Measurements from ENCODE around the gene HMCN2. TPM values are rescaled to one million over a fixed set of nuclear protein-coding genes. Genes with fewer than 3 reads are reported as not detected.

Gene HMCN2
- total RNA-seq, 1 donor from 2014 or later: not detected

DNA sequence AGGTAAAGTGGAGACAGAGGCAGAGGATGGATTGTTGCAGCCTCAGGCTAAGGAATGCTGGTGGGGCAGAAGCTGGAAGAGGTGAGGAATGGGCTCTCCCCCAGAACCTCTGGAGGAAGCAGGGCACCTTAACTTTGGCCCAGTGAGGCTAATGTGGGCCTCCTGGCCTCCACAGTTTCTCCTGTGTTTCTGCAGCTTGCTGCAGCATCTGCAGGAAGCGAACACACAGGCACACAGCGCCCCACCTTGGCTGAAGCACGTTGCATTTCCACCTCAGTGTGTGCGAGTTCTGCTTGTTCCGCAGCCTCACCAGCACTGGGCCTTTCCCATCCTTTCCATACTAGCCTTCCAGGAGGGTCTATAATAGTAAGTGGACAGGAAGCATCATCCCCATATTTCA is 152.0 kb downstream of the HMCN2 start:
- DNase-seq (ENCODE audit: low read depth): no peak
- TF ChIP-seq, protein P1, sequence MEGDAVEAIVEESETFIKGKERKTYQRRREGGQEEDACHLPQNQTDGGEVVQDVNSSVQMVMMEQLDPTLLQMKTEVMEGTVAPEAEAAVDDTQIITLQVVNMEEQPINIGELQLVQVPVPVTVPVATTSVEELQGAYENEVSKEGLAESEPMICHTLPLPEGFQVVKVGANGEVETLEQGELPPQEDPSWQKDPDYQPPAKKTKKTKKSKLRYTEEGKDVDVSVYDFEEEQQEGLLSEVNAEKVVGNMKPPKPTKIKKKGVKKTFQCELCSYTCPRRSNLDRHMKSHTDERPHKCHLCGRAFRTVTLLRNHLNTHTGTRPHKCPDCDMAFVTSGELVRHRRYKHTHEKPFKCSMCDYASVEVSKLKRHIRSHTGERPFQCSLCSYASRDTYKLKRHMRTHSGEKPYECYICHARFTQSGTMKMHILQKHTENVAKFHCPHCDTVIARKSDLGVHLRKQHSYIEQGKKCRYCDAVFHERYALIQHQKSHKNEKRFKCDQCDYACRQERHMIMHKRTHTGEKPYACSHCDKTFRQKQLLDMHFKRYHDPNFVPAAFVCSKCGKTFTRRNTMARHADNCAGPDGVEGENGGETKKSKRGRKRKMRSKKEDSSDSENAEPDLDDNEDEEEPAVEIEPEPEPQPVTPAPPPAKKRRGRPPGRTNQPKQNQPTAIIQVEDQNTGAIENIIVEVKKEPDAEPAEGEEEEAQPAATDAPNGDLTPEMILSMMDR (IDR thresholded peaks at IDR 0.05; ENCODE audit: insufficient read depth, low read length, poor library complexity, severe bottlenecking): peak; percentile 6
- H3K27me3 ChIP-seq (ENCODE audit: control insufficient read depth, insufficient read depth, low read length): peaks cover 14% of the 10 kb centered on the region
- no peaks in the 10 kb centered on the region for H3K36me3 ChIP-seq (ENCODE audit: control insufficient read depth, insufficient read depth, low read length)
- H3K4me3 ChIP-seq (ENCODE audit: low read depth, low read length): no peak overlapping the region

DNA sequence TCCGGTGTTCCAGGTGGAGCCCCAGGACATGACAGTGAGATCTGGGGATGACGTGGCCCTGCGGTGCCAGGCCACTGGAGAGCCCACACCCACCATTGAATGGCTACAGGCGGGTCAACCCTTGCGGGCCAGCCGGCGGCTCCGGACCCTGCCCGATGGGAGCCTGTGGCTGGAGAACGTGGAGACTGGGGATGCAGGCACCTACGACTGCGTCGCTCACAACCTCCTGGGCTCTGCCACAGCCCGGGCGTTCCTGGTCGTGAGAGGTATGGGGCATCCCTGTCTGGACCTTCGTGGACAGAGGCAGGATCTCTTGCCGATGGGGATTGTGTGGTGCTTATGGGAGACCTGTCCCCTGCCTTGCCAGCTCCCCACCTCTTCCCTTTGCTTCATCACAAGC is 153.2 kb downstream of the HMCN2 start:
- DNase-seq (ENCODE audit: low read depth): no peak
- Histone ChIP-seq H3K27me3 (ENCODE audit: control insufficient read depth, insufficient read depth, low read length) (peaks cover 16% of the 10 kb centered on the region), H3K36me3 (ENCODE audit: control insufficient read depth, insufficient read depth, low read length) (no peaks in the 10 kb centered on the region), H3K4me3 (ENCODE audit: low read depth, low read length) (no peak overlapping the region)
- TF ChIP-seq, protein P1 (IDR thresholded peaks at IDR 0.05; ENCODE audit: insufficient read depth, low read length, poor library complexity, severe bottlenecking): no peak

DNA sequence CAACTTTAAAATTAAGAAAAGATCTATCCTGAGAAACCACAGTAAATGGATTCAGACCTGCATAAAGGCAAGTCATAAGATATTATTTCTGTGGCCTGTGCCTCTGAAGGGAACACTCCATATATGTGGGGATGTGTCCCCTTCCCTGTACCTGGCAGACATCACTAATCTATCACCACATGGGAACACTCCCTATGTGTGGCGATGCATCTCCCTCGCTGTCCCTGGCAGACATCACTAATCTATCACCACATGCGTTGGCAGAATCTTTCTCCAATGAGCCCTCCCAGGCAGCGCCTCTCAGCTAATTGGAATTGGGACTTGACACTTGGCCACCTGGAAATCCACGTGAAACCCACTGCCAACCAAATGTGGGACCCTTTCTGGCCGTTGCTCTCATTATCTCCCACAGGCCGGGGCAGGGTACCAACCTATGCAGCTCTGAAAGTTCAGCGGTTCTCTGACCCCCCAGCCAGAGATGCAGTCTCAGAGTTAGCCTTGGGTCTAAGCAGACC is 154.0 kb downstream of the HMCN2 start:
- TF ChIP-seq, protein P1 (IDR thresholded peaks at IDR 0.05; ENCODE audit: insufficient read depth, low read length, poor library complexity, severe bottlenecking): no peak
- no peak for DNase-seq (ENCODE audit: low read depth)
- Histone ChIP-seq H3K4me3 (ENCODE audit: low read depth, low read length) (no peak overlapping the region), H3K27me3 (ENCODE audit: control insufficient read depth, insufficient read depth, low read length) (peaks cover 16% of the 10 kb centered on the region), H3K36me3 (ENCODE audit: control insufficient read depth, insufficient read depth, low read length) (no peaks in the 10 kb centered on the region)

DNA sequence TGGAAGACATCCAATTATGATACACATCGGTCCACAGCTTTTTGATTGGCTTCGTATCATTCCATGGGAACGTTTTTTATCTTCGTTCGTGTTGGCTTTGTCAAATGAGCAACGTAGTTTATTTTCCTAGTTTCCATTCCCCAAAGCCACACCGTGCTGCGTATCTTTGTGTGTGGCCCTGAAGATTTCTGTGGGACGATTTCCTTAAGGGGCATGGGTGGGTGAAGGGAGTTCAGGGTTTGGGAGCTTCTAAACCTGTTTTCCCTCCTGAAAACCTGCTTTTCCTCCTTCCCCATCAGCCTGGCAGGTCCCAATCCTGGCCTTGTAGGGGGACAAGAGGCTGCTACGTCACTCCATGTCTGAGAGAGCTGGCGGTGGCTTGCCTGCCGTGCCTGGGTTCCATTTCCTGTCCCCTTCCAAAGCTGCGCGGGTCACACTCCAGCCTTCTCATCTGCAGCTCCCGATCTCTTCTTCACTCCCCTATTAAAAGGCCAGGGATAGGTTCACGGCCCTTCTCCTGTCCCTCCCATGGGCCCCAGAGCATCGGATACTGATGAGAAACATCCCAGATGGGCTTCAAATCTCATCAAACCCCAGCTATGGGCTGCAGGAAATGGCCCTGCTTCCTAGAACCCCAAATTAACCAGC is 155.7 kb downstream of the HMCN2 start:
- Histone ChIP-seq H3K4me3 (ENCODE audit: low read depth, low read length) (no peak overlapping the region), H3K36me3 (ENCODE audit: control insufficient read depth, insufficient read depth, low read length) (no peaks in the 10 kb centered on the region), H3K27me3 (ENCODE audit: control insufficient read depth, insufficient read depth, low read length) (peaks cover 16% of the 10 kb centered on the region)
- TF ChIP-seq, protein P1 (IDR thresholded peaks at IDR 0.05; ENCODE audit: insufficient read depth, low read length, poor library complexity, severe bottlenecking): no peak
- DNase-seq (ENCODE audit: low read depth): no peak

DNA sequence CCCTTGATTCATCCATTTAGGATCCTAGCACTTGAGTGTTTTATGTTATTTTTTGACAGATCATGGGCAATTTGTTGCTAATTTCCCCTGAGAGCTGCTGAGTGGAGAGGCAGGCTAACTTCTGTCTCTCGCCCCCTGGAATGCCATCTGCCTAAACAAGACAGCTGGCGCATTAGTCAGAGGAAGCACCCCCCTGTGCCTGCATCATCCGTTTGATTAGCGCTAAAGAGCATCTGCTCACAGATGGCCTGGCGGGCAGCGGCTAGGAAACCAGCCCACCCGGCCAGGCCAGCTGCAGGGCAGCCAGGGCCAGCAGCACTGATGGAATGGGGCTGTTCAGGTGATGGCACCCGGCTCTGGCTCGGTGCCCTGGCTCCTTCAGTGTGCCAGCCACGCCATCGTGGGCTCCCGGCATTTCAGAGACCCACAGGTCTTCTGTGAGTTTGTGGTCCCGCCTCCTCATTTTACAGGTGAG is 156.3 kb downstream of the HMCN2 start:
- DNase-seq (ENCODE audit: low read depth): no peak
- TF ChIP-seq, protein P1 (IDR thresholded peaks at IDR 0.05; ENCODE audit: insufficient read depth, low read length, poor library complexity, severe bottlenecking): no peak
- H3K36me3 ChIP-seq (ENCODE audit: control insufficient read depth, insufficient read depth, low read length): no peaks in the 10 kb centered on the region
- peaks cover 16% of the 10 kb centered on the region for H3K27me3 ChIP-seq (ENCODE audit: control insufficient read depth, insufficient read depth, low read length)
- no peak overlapping the region for H3K4me3 ChIP-seq (ENCODE audit: low read depth, low read length)

DNA sequence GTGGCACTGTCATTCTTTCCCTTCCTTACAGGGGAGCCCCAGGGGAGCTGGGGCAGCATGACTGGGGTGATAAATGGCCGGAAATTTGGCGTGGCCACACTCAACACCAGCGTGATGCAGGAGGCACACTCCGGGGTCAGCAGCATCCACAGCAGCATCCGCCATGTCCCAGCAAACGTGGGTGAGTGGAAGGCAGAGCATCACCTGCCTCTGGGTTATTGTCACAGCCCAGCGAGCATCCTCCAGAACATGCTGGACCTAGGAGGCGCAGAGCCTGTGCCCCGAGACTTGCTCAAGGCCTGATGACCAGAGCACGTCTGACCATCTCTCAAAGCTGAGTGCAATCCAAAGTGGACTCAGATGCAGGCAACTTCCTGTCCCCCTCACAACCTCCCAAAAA is 157.0 kb downstream of the HMCN2 start:
- H3K36me3 ChIP-seq (ENCODE audit: control insufficient read depth, insufficient read depth, low read length): no peaks in the 10 kb centered on the region
- no peak for DNase-seq (ENCODE audit: low read depth)
- H3K4me3 ChIP-seq (ENCODE audit: low read depth, low read length): no peak overlapping the region
- TF ChIP-seq, protein P1 (IDR thresholded peaks at IDR 0.05; ENCODE audit: insufficient read depth, low read length, poor library complexity, severe bottlenecking): no peak
- peaks cover 14% of the 10 kb centered on the region for H3K27me3 ChIP-seq (ENCODE audit: control insufficient read depth, insufficient read depth, low read length)

Measured in kidney epithelial cell (primary cell).